SK-N-MC (cell line): ENCODE measurements around the gene POLR1A.

ENCODE experiments used
- EZH2 ChIP-seq: fragments of 200-600 bp; sonication (generic); IDR thresholded peaks from one replicate; pipeline ENCODE4 v1.6.1; 2017; ENCODE audit warnings: antibody characterized with exemption
- FOXP2 ChIP-seq: optimal IDR thresholded peaks from 2 replicates; pipeline ENCODE3; 2011; ENCODE audit warnings: mild to moderate bottlenecking, moderate library complexity; ENCODE audit not compliant: insufficient read depth; ENCODE audit errors: extremely low read length, control extremely low read depth
- POLR2AphosphoS5 ChIP-seq: IDR thresholded peaks from 2 replicates; pipeline ENCODE4 v1.6.1; 2012; ENCODE audit warnings: mild to moderate bottlenecking, low read depth, low read length, borderline replicate concordance

GRCh38 chr2:85971366-85971765 lies 134.3 kb downstream of the POLR1A start:
- TF ChIP-seq EZH2: no peak
- no peak for TF ChIP-seq POLR2AphosphoS5
- TF ChIP-seq FOXP2: no peak
